ENCODE results near the gene VEGFA. TPM values are rescaled to one million over a fixed set of nuclear protein-coding genes. Genes with fewer than 3 reads are reported as not detected.

VEGFA gene
- total RNA-seq, 4 donors from 2014 or later = 81.0 to 247 (median 156) TPM

GRCh38 chr6:43773050-43773979 is 3.3 kb downstream of the VEGFA start:
- Histone ChIP-seq H3K27me3 (no peaks in the 10 kb centered on the region), H3K4me1 (peaks cover 0 to 5% of the 10 kb centered on the region in 2 donors), H3K27ac (peak overlapping the region; percentile 89), H3K9me3 (no peaks in the 10 kb centered on the region), H3K36me3 (no peaks in the 10 kb centered on the region), H3K4me3 (peak overlapping the region; percentile 74 to 88)
- intact Hi-C loops (cut with DNase I; ENCODE audit: low total_unique reads) = loop anchor here (5.0 to 10.0 kb wide), 3 partner anchors 106 to 231 kb away; no protein-coding TSS in a partner anchor
- peak; percentile 41 to 56 for DNase-seq
- TF ChIP-seq CTCF (IDR thresholded peaks at IDR 0.05) = peak; percentile 60 to 74 (median 62)
- TF ChIP-seq POLR2A (IDR thresholded peaks at IDR 0.05) = no peak

DNA sequence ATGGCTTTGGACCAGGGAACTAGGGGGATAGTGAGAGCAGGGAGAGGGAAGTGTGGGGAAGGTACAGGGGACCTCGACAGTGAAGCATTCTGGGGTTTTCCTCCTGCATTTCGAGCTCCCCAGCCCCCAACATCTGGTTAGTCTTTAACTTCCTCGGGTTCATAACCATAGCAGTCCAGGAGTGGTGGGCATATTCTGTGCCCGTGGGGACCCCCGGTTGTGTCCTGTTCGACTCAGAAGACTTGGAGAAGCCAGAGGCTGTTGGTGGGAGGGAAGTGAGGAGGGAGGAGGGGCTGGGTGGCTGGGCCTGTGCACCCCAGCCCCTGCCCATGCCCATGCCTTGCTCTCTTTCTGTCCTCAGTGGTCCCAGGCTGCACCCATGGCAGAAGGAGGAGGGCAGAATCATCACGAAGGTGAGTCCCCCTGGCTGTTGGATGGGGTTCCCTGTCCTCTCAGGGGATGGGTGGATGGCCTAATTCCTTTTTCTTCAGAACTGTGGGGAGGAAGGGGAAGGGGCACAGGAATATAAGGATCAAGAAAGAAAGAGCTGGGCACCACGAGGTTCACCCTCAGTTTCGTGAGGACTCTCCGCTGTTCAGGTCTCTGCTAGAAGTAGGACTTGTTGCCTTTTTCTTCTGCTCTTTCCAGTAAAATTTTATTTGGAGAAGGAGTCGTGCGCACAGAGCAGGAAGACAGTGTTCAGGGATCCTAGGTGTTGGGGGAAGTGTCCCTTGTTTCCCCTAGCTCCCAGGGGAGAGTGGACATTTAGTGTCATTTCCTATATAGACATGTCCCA is 4.2 kb downstream of the VEGFA start:
- H3K27ac ChIP-seq = peak overlapping the region; percentile 89
- no peak for DNase-seq

GRCh38 chr6:43774776-43775534 is 4.9 kb downstream of the VEGFA start:
- intact Hi-C loops (cut with DNase I; ENCODE audit: low total_unique reads) = loop anchor here (5.0 to 10.0 kb wide), 3 partner anchors 108 to 230 kb away; no protein-coding TSS in a partner anchor
- peaks cover 0 to 5% of the 10 kb centered on the region in 2 donors for H3K4me1 ChIP-seq
- H3K9me3 ChIP-seq = no peaks in the 10 kb centered on the region
- peak overlapping the region; percentile 89 for H3K27ac ChIP-seq
- H3K27me3 ChIP-seq = no peaks in the 10 kb centered on the region
- peak overlapping the region; percentile 74 to 88 for H3K4me3 ChIP-seq
- DNase-seq = peak; percentile 73 to 76
- peak in 1 of 2 donors; percentile 22 for TF ChIP-seq POLR2A (IDR thresholded peaks at IDR 0.05)
- TF ChIP-seq CTCF (IDR thresholded peaks at IDR 0.05) = peak; percentile 78 to 93 (median 90)
- no peaks in the 10 kb centered on the region for H3K36me3 ChIP-seq

More for the DNA sequence above, 4.2 kb downstream of the VEGFA start:
- Histone ChIP-seq H3K27me3 (no peaks in the 10 kb centered on the region), H3K9me3 (no peaks in the 10 kb centered on the region), H3K4me1 (peaks cover 0 to 5% of the 10 kb centered on the region in 2 donors), H3K36me3 (no peaks in the 10 kb centered on the region), H3K4me3 (peak overlapping the region; percentile 74 to 88)
- TF ChIP-seq POLR2A (IDR thresholded peaks at IDR 0.05) = no peak
- TF ChIP-seq CTCF (IDR thresholded peaks at IDR 0.05) = no peak
- intact Hi-C loops (cut with DNase I; ENCODE audit: low total_unique reads) = loop anchor here (5.0 to 10.0 kb wide), 3 partner anchors 107 to 231 kb away; no protein-coding TSS in a partner anchor

- H3K36me3 ChIP-seq = no peaks in the 10 kb centered on the region
These were observed 5.5 kb downstream of the VEGFA start for GRCh38 chr6:43775535-43775885.

More at GRCh38 chr6:43775535-43775885, 5.5 kb downstream of the VEGFA start:
- Histone ChIP-seq H3K4me3 (no peak overlapping the region), H3K27me3 (no peaks in the 10 kb centered on the region), H3K9me3 (no peaks in the 10 kb centered on the region), H3K27ac (peak overlapping the region; percentile 89), H3K4me1 (peaks cover 0 to 5% of the 10 kb centered on the region in 2 donors)
- no peak for DNase-seq
- intact Hi-C loops (cut with DNase I; ENCODE audit: low total_unique reads) = loop anchor here (10.0 kb wide), 1 partner anchor 229 kb away; no protein-coding TSS in a partner anchor
- TF ChIP-seq CTCF (IDR thresholded peaks at IDR 0.05) = no peak
- no peak for TF ChIP-seq POLR2A (IDR thresholded peaks at IDR 0.05)
